ENCODE data around the gene TNFRSF12A. TPM values are rescaled to one million over a fixed set of nuclear protein-coding genes. Genes with fewer than 3 reads are reported as not detected.

Gene TNFRSF12A
- 22.8 and 80.5 TPM in 2 replicates for total RNA-seq (2011; cell fraction: chromatin; rRNA removed; ENCODE audit: low replicate concordance)
- 79.5 and 92.2 TPM in 2 replicates for total RNA-seq (2011; cell fraction: nucleolus; rRNA removed)
- 54.3 and 65.7 TPM in 2 replicates for total RNA-seq (2011; cell fraction: nucleoplasm; rRNA removed)
- 55.9 and 61.8 TPM in 2 replicates for total RNA-seq (2014; rRNA removed)
- total RNA-seq (2014; rRNA removed; fragmentation: Illumina TruSeq; extraction: Trizol): 15.5 and 16.0 TPM in 2 replicates
- total RNA-seq (2015; rRNA removed; fragmentation: Illumina TruSeq; extraction: Trizol): 26.5 and 27.6 TPM in 2 replicates
- total RNA-seq (2021): 29.3 and 32.1 TPM in 2 replicates
- 25.7 and 30.0 TPM in 2 replicates for polyA plus RNA-seq (2011; rRNA removed)
- polyA plus RNA-seq (2011; cell fraction: cytosol; rRNA removed): 31.2 and 111 TPM in 2 replicates
- polyA plus RNA-seq (2011; cell fraction: nucleus; rRNA removed): 55.9 and 141 TPM in 2 replicates
- polyA plus RNA-seq (2012): 22.9 and 23.5 TPM in 2 replicates
- polyA plus RNA-seq (2014; fragmentation: Illumina TruSeq; extraction: Trizol): 19.0 and 26.3 TPM in 2 replicates
- polyA plus RNA-seq (2014; fragmentation: Nextera tagmentation; extraction: Ambion mirVana): under 1 TPM; 0.41 to 0.66 TPM
- polyA plus RNA-seq (2014; rRNA removed): 46.8 and 52.9 TPM in 2 replicates
- polyA minus RNA-seq (2011; rRNA and poly(A)+ RNA removed): 3.7 and 7.9 TPM in 2 replicates
- 25.0 and 27.7 TPM in 2 replicates for polyA minus RNA-seq (2011; cell fraction: cytosol; rRNA and poly(A)+ RNA removed)
- 29.5 and 30.0 TPM in 2 replicates for polyA minus RNA-seq (2011; cell fraction: nucleus; rRNA and poly(A)+ RNA removed)
- Bru-seq, nascent RNA: percentile 87 among the genes with signal in this experiment
- percentile 74 among the genes with signal in this experiment for BruChase-seq, experiment 1, labeled RNA remaining after a 2-hour chase
- BruChase-seq, experiment 2, labeled RNA remaining after a 6-hour chase: percentile 77 among the genes with signal in this experiment
- long read RNA-seq, experiment 1, transcript TNFRSF12A-201 (4 exons, 1,033 nt): major isoform, 39 of 63 reads
- long read RNA-seq, experiment 1, transcript TNFRSF12A-203 (3 exons, 1,678 nt): minor isoform, 10 of 63 reads
- long read RNA-seq, experiment 1, partial matches to known transcripts: 3 of 63 reads
- long read RNA-seq, experiment 1, other reads (novel, unspliced or antisense): 11 of 63 reads
- long read RNA-seq, experiment 2, transcript TNFRSF12A-201 (4 exons, 1,033 nt): major isoform, 38 of 54 reads
- long read RNA-seq, experiment 2, partial matches to known transcripts: 2 of 54 reads
- long read RNA-seq, experiment 2, other reads (novel, unspliced or antisense): 10 of 54 reads
- long read RNA-seq, experiment 3, transcript TNFRSF12A-201 (4 exons, 1,033 nt): major isoform, 16 of 21 reads
- long read RNA-seq, experiment 3, partial matches to known transcripts: 0 of 21 reads
- long read RNA-seq, experiment 3, other reads (novel, unspliced or antisense): 3 of 21 reads

DNA sequence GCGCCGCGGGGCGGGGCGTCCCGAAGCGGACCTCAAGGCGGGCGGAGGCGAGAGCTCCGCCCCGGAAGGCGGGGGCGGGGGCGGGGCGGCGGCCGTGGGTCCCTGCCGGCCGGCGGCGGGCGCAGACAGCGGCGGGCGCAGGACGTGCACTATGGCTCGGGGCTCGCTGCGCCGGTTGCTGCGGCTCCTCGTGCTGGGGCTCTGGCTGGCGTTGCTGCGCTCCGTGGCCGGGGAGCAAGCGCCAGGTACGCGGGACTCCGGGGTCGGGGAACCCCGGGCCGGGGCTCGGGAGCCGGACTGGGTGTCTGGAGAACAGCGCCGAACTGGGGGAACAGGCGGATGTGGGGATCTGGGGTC, at the start of gene TNFRSF12A:
TNFRSF12A (plus strand) TSS at position 122 of the 357 bp plus-strand sequence; CDS start at position 152, 30 bp downstream.
- Histone ChIP-seq H3K27me3 (ENCODE audit: control insufficient read depth in 2 of 2, insufficient read depth in 2 of 2, low read length in 2 of 2) (no peaks in the 10 kb centered on the region), H3K9ac (ENCODE audit: insufficient read depth in 1 of 2, low read depth in 2 of 2, low read length in 2 of 2) (peak within 1 kb of the TSS; percentile 88 to 94), H2AFZ (ENCODE audit: low read depth, low read length) (peak within 1 kb of the TSS; percentile 97), H3K27ac (ENCODE audit: extremely low read depth, low read depth, low read length) (peak within 1 kb of the TSS; percentile 90), H3K9me3 (replicated peaks; ENCODE audit: control insufficient read depth, insufficient read depth, low read depth, low read length) (no peaks in the 10 kb centered on the region), H3K4me1 (replicated peaks in 1 of 2; ENCODE audit: control insufficient read depth in 2 of 2, insufficient read depth in 2 of 2, low read length in 2 of 2) (peaks cover 38 to 92% of the 10 kb centered on the region in 2 experiments), H3K9me1 (ENCODE audit: control insufficient read depth, insufficient read depth, low read length) (peaks cover 2% of the 10 kb centered on the region), H3K79me2 (ENCODE audit: control insufficient read depth, insufficient read depth, low read length) (peaks cover 40% of the 10 kb centered on the region), H4K20me1 (replicated peaks; ENCODE audit: control insufficient read depth, insufficient read depth, low read length) (peaks cover 28% of the 10 kb centered on the region), H3K4me3 (peak within 1 kb of the TSS; percentile 82), H3K36me3 (ENCODE audit: control insufficient read depth, insufficient read depth, low read length) (peaks cover 16% of the 10 kb centered on the region; the same call in 2 of the 3 replicates), H3K4me2 (ENCODE audit: insufficient read depth, low read length) (peak within 1 kb of the TSS; percentile 90)
- FAIRE-seq (no peak), ATAC-seq (peak; percentile 47), DNase-seq (ENCODE audit: extremely low read depth in 1 of 4, low spot score in 3 of 4) (peak; percentile 86 to 94 (median 88))
- in situ Hi-C loops (cut with MboI): no loop called here
- under 1% methylated on average over 21 of the region's 49 CpGs for WGBS (ENCODE audit: insufficient coverage, low coverage, missing lambda C conversion rate)
- BruUV-seq (replicated peaks): no TSS peak
- intact Hi-C loops (cut with micrococcal nuclease): loop anchor here (1.0 to 10.0 kb wide), 2 partner anchors 12 to 55 kb away; partner anchors contain the start of genes KREMEN2 and PAQR4
- ChIA-PET POLR2A (interaction anchor here (0.6 to 3.3 kb wide), 9 partner anchors 9 to 410 kb away, joined by 3 to 29 read pairs (median 4); no protein-coding TSS in a partner anchor), CTCF (ENCODE audit: low intra/inter-chr PET ratio) (interaction anchor here (0.6 kb wide), 1 partner anchor 41 kb away, joined by 6 read pairs; no protein-coding TSS in a partner anchor)
- TF ChIP-seq TAF7 (tag; IDR thresholded peaks at IDR 0.05) (peak; percentile 64), DMBX1 (CRISPR knock-in tag; IDR thresholded peaks at IDR 0.05; ENCODE audit: borderline replicate concordance) (no peak), ARID4B (CRISPR knock-in tag; IDR thresholded peaks at IDR 0.05) (no peak), ESRRA (IDR thresholded peaks at IDR 0.05; ENCODE audit: borderline replicate concordance, low read depth) (no peak)
- TF ChIP-seq, protein P1, sequence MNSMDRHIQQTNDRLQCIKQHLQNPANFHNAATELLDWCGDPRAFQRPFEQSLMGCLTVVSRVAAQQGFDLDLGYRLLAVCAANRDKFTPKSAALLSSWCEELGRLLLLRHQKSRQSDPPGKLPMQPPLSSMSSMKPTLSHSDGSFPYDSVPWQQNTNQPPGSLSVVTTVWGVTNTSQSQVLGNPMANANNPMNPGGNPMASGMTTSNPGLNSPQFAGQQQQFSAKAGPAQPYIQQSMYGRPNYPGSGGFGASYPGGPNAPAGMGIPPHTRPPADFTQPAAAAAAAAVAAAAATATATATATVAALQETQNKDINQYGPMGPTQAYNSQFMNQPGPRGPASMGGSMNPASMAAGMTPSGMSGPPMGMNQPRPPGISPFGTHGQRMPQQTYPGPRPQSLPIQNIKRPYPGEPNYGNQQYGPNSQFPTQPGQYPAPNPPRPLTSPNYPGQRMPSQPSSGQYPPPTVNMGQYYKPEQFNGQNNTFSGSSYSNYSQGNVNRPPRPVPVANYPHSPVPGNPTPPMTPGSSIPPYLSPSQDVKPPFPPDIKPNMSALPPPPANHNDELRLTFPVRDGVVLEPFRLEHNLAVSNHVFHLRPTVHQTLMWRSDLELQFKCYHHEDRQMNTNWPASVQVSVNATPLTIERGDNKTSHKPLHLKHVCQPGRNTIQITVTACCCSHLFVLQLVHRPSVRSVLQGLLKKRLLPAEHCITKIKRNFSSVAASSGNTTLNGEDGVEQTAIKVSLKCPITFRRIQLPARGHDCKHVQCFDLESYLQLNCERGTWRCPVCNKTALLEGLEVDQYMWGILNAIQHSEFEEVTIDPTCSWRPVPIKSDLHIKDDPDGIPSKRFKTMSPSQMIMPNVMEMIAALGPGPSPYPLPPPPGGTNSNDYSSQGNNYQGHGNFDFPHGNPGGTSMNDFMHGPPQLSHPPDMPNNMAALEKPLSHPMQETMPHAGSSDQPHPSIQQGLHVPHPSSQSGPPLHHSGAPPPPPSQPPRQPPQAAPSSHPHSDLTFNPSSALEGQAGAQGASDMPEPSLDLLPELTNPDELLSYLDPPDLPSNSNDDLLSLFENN (IDR thresholded peaks at IDR 0.05; ENCODE audit: low read depth in 2 of 2, low read length in 2 of 2): peak in 1 of 2 experiments; percentile 15; a peak in 1 of 4 replicates
- TF ChIP-seq, protein P2, sequence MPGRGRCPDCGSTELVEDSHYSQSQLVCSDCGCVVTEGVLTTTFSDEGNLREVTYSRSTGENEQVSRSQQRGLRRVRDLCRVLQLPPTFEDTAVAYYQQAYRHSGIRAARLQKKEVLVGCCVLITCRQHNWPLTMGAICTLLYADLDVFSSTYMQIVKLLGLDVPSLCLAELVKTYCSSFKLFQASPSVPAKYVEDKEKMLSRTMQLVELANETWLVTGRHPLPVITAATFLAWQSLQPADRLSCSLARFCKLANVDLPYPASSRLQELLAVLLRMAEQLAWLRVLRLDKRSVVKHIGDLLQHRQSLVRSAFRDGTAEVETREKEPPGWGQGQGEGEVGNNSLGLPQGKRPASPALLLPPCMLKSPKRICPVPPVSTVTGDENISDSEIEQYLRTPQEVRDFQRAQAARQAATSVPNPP (IDR thresholded peaks at IDR 0.05; ENCODE audit: borderline replicate concordance, insufficient read depth, insufficient read length): no peak

All from K562 (cell line).